GM18867 (cell line): Measurements from ENCODE around the gene SUPT7L.
A peak's percentile ranks its signal among the peaks of the same experiment; 100 is the strongest.
"Not testable (repeated sequence)": the region's sequence is repeated elsewhere in the genome, so short reads cannot be mapped to it uniquely, and the experiment has no call there.

Source experiments
- ATAC-seq: cut with Tn5 transposase; IDR thresholded peaks from one replicate; pipeline ENCODE4 v1.9.1; 2021; ENCODE audit warnings: mild to moderate bottlenecking, moderate library complexity; ENCODE audit not compliant: unreplicated experiment

SUPT7L gene

GRCh38 chr2:27640722-27641245, 22.6 kb downstream of the SUPT7L start:
- no peak for ATAC-seq

- ATAC-seq, result no peak
These were observed 24.7 kb downstream of the SUPT7L start for GRCh38 chr2:27638709-27639108.

- ATAC-seq, result no peak
These were observed 25.3 kb downstream of the SUPT7L start for GRCh38 chr2:27638037-27638637.

- ATAC-seq, result no peak
These were observed 26.6 kb downstream of the SUPT7L start for GRCh38 chr2:27636766-27637165.

- ATAC-seq, result no peak
These were observed 29.1 kb downstream of the SUPT7L start for GRCh38 chr2:27634291-27634690.

- ATAC-seq, result not testable (repeated sequence)
These were observed 33.2 kb downstream of the SUPT7L start for GRCh38 chr2:27630257-27630656.

- ATAC-seq, result peak; percentile 99
These were observed 34.4 kb downstream of the SUPT7L start, which contains the start of the genes CCDC121 and GPN1 for GRCh38 chr2:27628767-27629709. TSS of gene CCDC121 (minus strand) at chr2:27629012. CDS start at chr2:27627799, 1,213 bp downstream. TSS of gene GPN1 (plus strand) at chr2:27629050. CDS start at chr2:27629059, 9 bp downstream.

GRCh38 chr2:27627963-27628766, 35.2 kb downstream of the SUPT7L start:
- peak; percentile 21 for ATAC-seq

- ATAC-seq, result not testable (repeated sequence)
These were observed 36.5 kb downstream of the SUPT7L start for GRCh38 chr2:27626921-27627320.

- not testable (repeated sequence) for ATAC-seq
These were observed 37.1 kb downstream of the SUPT7L start for GRCh38 chr2:27626323-27626722.

GRCh38 chr2:27624943-27625342, 38.5 kb downstream of the SUPT7L start:
- ATAC-seq, result no peak

GRCh38 chr2:27622921-27623384, 40.5 kb downstream of the SUPT7L start:
- ATAC-seq, result no peak

- ATAC-seq, result no peak
These were observed 41.9 kb downstream of the SUPT7L start for GRCh38 chr2:27621524-27621923.

- no peak for ATAC-seq
These were observed 48.1 kb downstream of the SUPT7L start for GRCh38 chr2:27615316-27615715.

- no peak for ATAC-seq
These were observed 49.4 kb downstream of the SUPT7L start for GRCh38 chr2:27613985-27614384.

GRCh38 chr2:27606611-27607010, 56.8 kb downstream of the SUPT7L start:
- ATAC-seq, result no peak
